Measurements from ENCODE around the gene ST7L. TPM values are rescaled to one million over a fixed set of nuclear protein-coding genes. Genes with fewer than 3 reads are reported as not detected.

ST7L gene
- polyA plus RNA-seq, 1 donor (not counting 4 experiments of a cell fraction or from before 2014, with no cell fraction given) = 13.4 TPM

GRCh38 chr1:112532064-112532463 lies 86.9 kb downstream of the ST7L start:
- no peak overlapping the region for H3K9ac ChIP-seq (ENCODE audit: control insufficient read depth, extremely low read depth, insufficient read depth, low read length)
- no peak overlapping the region for H3K27ac ChIP-seq (ENCODE audit: control insufficient read depth, insufficient read depth, low read length)
- H3K4me3 ChIP-seq (ENCODE audit: control insufficient read depth in 2 of 3, extremely low read depth in 1 of 3, insufficient read depth in 2 of 3, low read depth in 1 of 3, low read length in 3 of 3) = no peak overlapping the region
- no peaks in the 10 kb centered on the region for H3K79me2 ChIP-seq (ENCODE audit: control insufficient read depth, insufficient read depth, low read length)
- dilution Hi-C loops (cut with MboI; ENCODE audit: extremely low pct_ligation_motif_present, low sequenced_read_pairs) = no loop called here
- H3K9me1 ChIP-seq (ENCODE audit: control insufficient read depth, extremely low read depth, insufficient read depth, low read length) = no peaks in the 10 kb centered on the region
- no peaks in the 10 kb centered on the region for H3K27me3 ChIP-seq (ENCODE audit: control insufficient read depth, extremely low read depth, insufficient read depth, low read length)
- DNase-seq (ENCODE audit: low read depth, low spot score) = no peak
- no peaks in the 10 kb centered on the region for H3K4me1 ChIP-seq (ENCODE audit: control insufficient read depth, extremely low read depth, insufficient read depth, low read length)
- FAIRE-seq = no peak
- TF ChIP-seq CTCF (optimal IDR thresholded peaks at IDR 0.05 in 1 of 3, IDR thresholded peaks at IDR 0.05 in 1 of 3, conservative IDR thresholded peaks at IDR 0.05 in 1 of 3; ENCODE audit: extremely low read depth in 1 of 3, insufficient read depth in 2 of 3, low read length in 3 of 3) (no peak), EZH2 (IDR thresholded peaks at IDR 0.05; ENCODE audit: low read length) (no peak)
- no peaks in the 10 kb centered on the region for H4K20me1 ChIP-seq (ENCODE audit: control insufficient read depth, extremely low read depth, insufficient read depth, low read length)
- no peak overlapping the region for H3K4me2 ChIP-seq (ENCODE audit: control insufficient read depth, extremely low read depth, insufficient read depth, low read depth, low read length)
- H3K36me3 ChIP-seq (ENCODE audit: control insufficient read depth in 2 of 2, extremely low read depth in 1 of 2, insufficient read depth in 2 of 2, low read length in 2 of 2) = peaks cover 0 to 4% of the 10 kb centered on the region in 2 experiments
- H2AFZ ChIP-seq (ENCODE audit: control insufficient read depth, low read length) = no peak overlapping the region
- H3K9me3 ChIP-seq (ENCODE audit: control insufficient read depth, low read depth, low read length) = no peaks in the 10 kb centered on the region

- Histone ChIP-seq H3K4me2 (ENCODE audit: control insufficient read depth, extremely low read depth, insufficient read depth, low read depth, low read length) (no peak overlapping the region), H4K20me1 (ENCODE audit: control insufficient read depth, extremely low read depth, insufficient read depth, low read length) (no peaks in the 10 kb centered on the region), H3K9ac (ENCODE audit: control insufficient read depth, extremely low read depth, insufficient read depth, low read length) (no peak overlapping the region), H3K9me1 (ENCODE audit: control insufficient read depth, extremely low read depth, insufficient read depth, low read length) (no peaks in the 10 kb centered on the region), H2AFZ (ENCODE audit: control insufficient read depth, low read length) (no peak overlapping the region), H3K27ac (ENCODE audit: control insufficient read depth, insufficient read depth, low read length) (no peak overlapping the region), H3K79me2 (ENCODE audit: control insufficient read depth, insufficient read depth, low read length) (no peaks in the 10 kb centered on the region), H3K4me1 (ENCODE audit: control insufficient read depth, extremely low read depth, insufficient read depth, low read length) (no peaks in the 10 kb centered on the region), H3K27me3 (ENCODE audit: control insufficient read depth, extremely low read depth, insufficient read depth, low read length) (no peaks in the 10 kb centered on the region), H3K4me3 (ENCODE audit: control insufficient read depth in 2 of 3, extremely low read depth in 1 of 3, insufficient read depth in 2 of 3, low read depth in 1 of 3, low read length in 3 of 3) (no peak overlapping the region), H3K9me3 (ENCODE audit: control insufficient read depth, low read depth, low read length) (no peaks in the 10 kb centered on the region), H3K36me3 (ENCODE audit: control insufficient read depth in 2 of 2, extremely low read depth in 1 of 2, insufficient read depth in 2 of 2, low read length in 2 of 2) (peaks cover 4 to 5% of the 10 kb centered on the region in 2 experiments)
- FAIRE-seq (no peak), DNase-seq (ENCODE audit: low read depth, low spot score) (no peak)
- dilution Hi-C loops (cut with MboI; ENCODE audit: extremely low pct_ligation_motif_present, low sequenced_read_pairs) = no loop called here
- TF ChIP-seq EZH2 (IDR thresholded peaks at IDR 0.05; ENCODE audit: low read length) (no peak), CTCF (optimal IDR thresholded peaks at IDR 0.05 in 1 of 3, IDR thresholded peaks at IDR 0.05 in 1 of 3, conservative IDR thresholded peaks at IDR 0.05 in 1 of 3; ENCODE audit: extremely low read depth in 1 of 3, insufficient read depth in 2 of 3, low read length in 3 of 3) (no peak)
Measured at GRCh38 chr1:112530832-112531231, 88.1 kb downstream of the ST7L start.

All from keratinocyte (primary cell).